Cardiac muscle cell (in vitro differentiated cells and primary cell): ENCODE measurements around the gene PEX16. TPM values are rescaled to one million over a fixed set of nuclear protein-coding genes. Genes with fewer than 3 reads are reported as not detected.

Experiments
- DNase-seq, 2 donors: peaks; one replicate each; pipeline versions ENCODE4 v3.0.0 to v3.0.0-alpha.2; 2010 to 2017; ENCODE audit warnings: low read depth in 1 of 2, low spot score in 1 of 2
- H3K27ac ChIP-seq: fragments of 200-600 bp; sonication (generic); 2 replicates; pipeline ENCODE4 v1.5.1; 2016
- H3K27me3 ChIP-seq: fragments of 200-600 bp; sonication (generic); 2 replicates; pipeline ENCODE4 v1.6.0; 2016; ENCODE audit warnings: control low read depth
- H3K36me3 ChIP-seq: fragments of 200-600 bp; sonication (generic); 2 replicates; pipeline ENCODE4 v1.5.1; 2016; ENCODE audit warnings: control low read depth
- H3K4me1 ChIP-seq: fragments of 200-600 bp; sonication (generic); 2 replicates; pipeline ENCODE4 v1.8.1; 2017; ENCODE audit warnings: low read depth, mild to moderate bottlenecking, mixed run types
- H3K4me3 ChIP-seq: fragments of 200-600 bp; sonication (generic); 2 replicates; pipeline ENCODE4 v1.5.1; 2016; ENCODE audit warnings: mild to moderate bottlenecking
- H3K9me3 ChIP-seq: fragments of 200-600 bp; sonication (generic); 2 replicates; pipeline ENCODE4 v1.5.1; 2017; ENCODE audit warnings: low read depth, mild to moderate bottlenecking, control low read depth
- CTCF ChIP-seq: IDR thresholded peaks from 2 replicates; pipeline ENCODE4 v1.5.1; 2012; ENCODE audit warnings: low read depth, mild to moderate bottlenecking, low read length
- polyA plus RNA-seq: library from polyadenylated mRNA; unstranded; fragments of >200 nt; fragmentation: Nextera tagmentation; extraction: Ambion mirVana; gene quantifications from 2 replicates; pipeline ENCODE4 v1.2.1, GENCODE V29; 2016
- total RNA-seq: library from RNA; depleted of rRNA; stranded (reverse); fragments of >200 nt; gene quantifications from 2 replicates; pipeline ENCODE4 v1.2.3, GENCODE V29; 2016

PEX16 gene
- total and polyA plus RNA-seq, 2 experiments from 2014 or later: 38.9 to 43.0 TPM

GRCh38 chr11:45927332-45927683, 9.6 kb upstream of the PEX16 start:
- Histone ChIP-seq H3K9me3 (no peaks in the 10 kb centered on the region), H3K4me3 (no peak overlapping the region), H3K27ac (no peak overlapping the region), H3K4me1 (no peaks in the 10 kb centered on the region), H3K27me3 (peaks cover 26% of the 10 kb centered on the region), H3K36me3 (peaks cover 3% of the 10 kb centered on the region)
- DNase-seq: no peak
- no peak for TF ChIP-seq CTCF

GRCh38 chr11:45926536-45927331, 9.1 kb upstream of the PEX16 start:
- no peak for DNase-seq
- Histone ChIP-seq H3K9me3 (no peaks in the 10 kb centered on the region), H3K36me3 (no peaks in the 10 kb centered on the region)

GRCh38 chr11:45926001-45926401, 8.3 kb upstream of the PEX16 start:
- H3K4me3 ChIP-seq: no peak overlapping the region
- H3K4me1 ChIP-seq: no peaks in the 10 kb centered on the region
- no peaks in the 10 kb centered on the region for H3K9me3 ChIP-seq
- TF ChIP-seq CTCF: no peak
- peaks cover 39% of the 10 kb centered on the region for H3K27me3 ChIP-seq
- DNase-seq: no peak
- no peaks in the 10 kb centered on the region for H3K36me3 ChIP-seq
- no peak overlapping the region for H3K27ac ChIP-seq

More at GRCh38 chr11:45926536-45927331, 9.1 kb upstream of the PEX16 start:
- Histone ChIP-seq H3K27ac (no peak overlapping the region), H3K27me3 (peaks cover 32% of the 10 kb centered on the region), H3K4me1 (no peaks in the 10 kb centered on the region), H3K4me3 (no peak overlapping the region)
- no peak for TF ChIP-seq CTCF

- Histone ChIP-seq H3K27me3 (peaks cover 44% of the 10 kb centered on the region), H3K4me1 (no peaks in the 10 kb centered on the region), H3K36me3 (no peaks in the 10 kb centered on the region), H3K27ac (no peak overlapping the region), H3K9me3 (no peaks in the 10 kb centered on the region), H3K4me3 (no peak overlapping the region)
- TF ChIP-seq CTCF: no peak
- DNase-seq: no peak
Observed at GRCh38 chr11:45925550-45925949, 7.9 kb upstream of the PEX16 start.

- Histone ChIP-seq H3K4me1 (no peaks in the 10 kb centered on the region), H3K27ac (no peak overlapping the region), H3K36me3 (no peaks in the 10 kb centered on the region), H3K4me3 (no peak overlapping the region), H3K9me3 (no peaks in the 10 kb centered on the region), H3K27me3 (peaks cover 45% of the 10 kb centered on the region)
- DNase-seq: no peak
- TF ChIP-seq CTCF: no peak
Observed at GRCh38 chr11:45924927-45925326, 7.2 kb upstream of the PEX16 start.
